ENCODE results near the gene ADD3. TPM values are rescaled to one million over a fixed set of nuclear protein-coding genes. Genes with fewer than 3 reads are reported as not detected.

ADD3 gene
- total RNA-seq, 1 experiment from 2014 or later = 59.9 TPM

DNA sequence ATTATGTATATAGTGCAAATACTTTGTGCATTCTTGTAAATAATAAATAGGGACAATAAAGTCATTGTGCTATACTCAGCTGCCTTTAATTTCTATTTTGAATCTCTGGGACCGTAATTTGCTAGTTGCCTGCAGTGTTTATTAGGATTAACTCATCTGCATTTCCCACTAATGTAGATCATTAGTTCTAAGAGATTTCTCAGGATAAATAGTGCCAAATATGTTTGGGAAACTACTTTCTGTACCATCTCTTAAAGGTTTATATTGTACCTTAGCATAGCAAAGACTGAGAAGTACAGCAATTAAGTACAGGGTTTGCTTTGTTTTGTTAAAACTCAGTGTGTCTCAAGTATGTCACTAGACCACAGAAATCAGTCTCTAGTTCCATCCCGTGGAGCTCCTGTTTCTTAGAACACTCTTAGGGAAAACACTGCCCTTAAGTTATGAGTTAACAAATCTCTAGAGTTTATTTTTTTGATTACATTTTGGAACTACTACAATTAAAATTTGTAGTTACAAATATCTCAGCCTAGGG, 26.0 kb downstream of the ADD3 start:
- Mint-ChIP-seq H3K9me3 (no peaks in the 10 kb centered on the region), H3K27ac (no peak overlapping the region), H3K36me3 (ENCODE audit: insufficient read depth in 1 of 3, low read depth in 3 of 3) (no peaks in the 10 kb centered on the region), H3K27me3 (ENCODE audit: low read depth) (no peaks in the 10 kb centered on the region), H3K4me1 (peaks cover 25 to 27% of the 10 kb centered on the region in 2 experiments), H3K4me3 (no peak overlapping the region)
- TF ChIP-seq CTCF (conservative IDR thresholded peaks at IDR 0.05) = no peak
- H3T11ph ChIP-seq (ENCODE audit: low read length) = no peak overlapping the region
- H3K79me2 ChIP-seq (ENCODE audit: insufficient read depth, low read length) = no peaks in the 10 kb centered on the region; the same call in 1 of the 2 replicates
- H4K91ac ChIP-seq (ENCODE audit: insufficient read length, low read depth, low read length) = no peak overlapping the region
- H4K5ac ChIP-seq (ENCODE audit: insufficient read length, low read depth, low read length) = no peak overlapping the region
- H2AFZ ChIP-seq (ENCODE audit: low read length) = no peak overlapping the region
- H2BK120ac ChIP-seq (ENCODE audit: low read depth, low read length, poor library complexity, severe bottlenecking) = no peak overlapping the region
- H3K27me3 ChIP-seq (ENCODE audit: insufficient read depth, low read length) = no peaks in the 10 kb centered on the region
- no peak overlapping the region for H4K8ac ChIP-seq (replicated peaks; ENCODE audit: insufficient read length, low read depth, low read length)
- no peak overlapping the region for H3K27ac ChIP-seq (ENCODE audit: insufficient read length, low read depth, low read length)
- no peak overlapping the region for H3K14ac ChIP-seq (ENCODE audit: insufficient read depth, low read length)
- peaks cover 2% of the 10 kb centered on the region; the same call in 1 of the 2 replicates for H3K4me1 ChIP-seq (ENCODE audit: insufficient read depth, low read length)
- DNase-seq = no peak
- no peak overlapping the region for H2BK15ac ChIP-seq (ENCODE audit: low read depth, low read length)
- no peaks in the 10 kb centered on the region for H3K23me2 ChIP-seq (ENCODE audit: insufficient read length, low read depth, low read length, poor library complexity, severe bottlenecking)
- H3K79me1 ChIP-seq (ENCODE audit: insufficient read depth, low read depth, low read length, poor library complexity, severe bottlenecking) = peaks cover 5% of the 10 kb centered on the region
- WGBS (ENCODE audit: extremely low coverage, insufficient read length, low lambda C conversion rate) = no CpG with 5 or more reads among the region's 2 CpGs
- H3K4ac ChIP-seq (ENCODE audit: low read depth, low read length) = no peak overlapping the region
- no peaks in the 10 kb centered on the region for H3K9me3 ChIP-seq (ENCODE audit: control insufficient read depth, low read depth, low read length)
- no peaks in the 10 kb centered on the region for H4K20me1 ChIP-seq (ENCODE audit: control insufficient read depth, insufficient read depth, insufficient read length)
- no peak overlapping the region for H3K4me2 ChIP-seq (ENCODE audit: insufficient read depth, insufficient read length, low read length)
- H3K9ac ChIP-seq (ENCODE audit: extremely low read depth, insufficient read length, low read length) = no peak overlapping the region
- no peak overlapping the region for H3K56ac ChIP-seq (ENCODE audit: insufficient read length, low read depth, low read length)
- no peak overlapping the region for H2BK12ac ChIP-seq (ENCODE audit: insufficient read length, low read depth, low read length)
- no peak overlapping the region for H2BK20ac ChIP-seq (ENCODE audit: low read depth, low read length, poor library complexity, severe bottlenecking)
- no peak overlapping the region for H2AK5ac ChIP-seq (ENCODE audit: insufficient read length, low read length)
- H2BK5ac ChIP-seq (ENCODE audit: insufficient read length, low read length) = no peak overlapping the region
- H3K18ac ChIP-seq (ENCODE audit: insufficient read length, low read depth, low read length) = no peak overlapping the region
- H3K23ac ChIP-seq (ENCODE audit: insufficient read length, low read depth, low read length) = no peak overlapping the region

Measured in H9 (cell line).